Erythroblast (primary cell): ENCODE measurements around the gene CCDC136.
A peak's percentile ranks its signal among the peaks of the same experiment; 100 is the strongest.

Experiments used
- DNase-seq, 2 experiments: peaks; one replicate each; lab custom pipeline; 2025; lab: John Stamatoyannopoulos, UW
- GATA1 ChIP-seq: IDR thresholded peaks from 2 replicates; pipeline ENCODE4 v1.6.1; 2011; ENCODE audit warnings: low read depth, mild to moderate bottlenecking, control low read depth, low read length, moderate library complexity
- POLR2A ChIP-seq: IDR thresholded peaks from 2 replicates; pipeline ENCODE4 v1.6.1; 2011; ENCODE audit warnings: mild to moderate bottlenecking, low read length

Gene CCDC136

DNA sequence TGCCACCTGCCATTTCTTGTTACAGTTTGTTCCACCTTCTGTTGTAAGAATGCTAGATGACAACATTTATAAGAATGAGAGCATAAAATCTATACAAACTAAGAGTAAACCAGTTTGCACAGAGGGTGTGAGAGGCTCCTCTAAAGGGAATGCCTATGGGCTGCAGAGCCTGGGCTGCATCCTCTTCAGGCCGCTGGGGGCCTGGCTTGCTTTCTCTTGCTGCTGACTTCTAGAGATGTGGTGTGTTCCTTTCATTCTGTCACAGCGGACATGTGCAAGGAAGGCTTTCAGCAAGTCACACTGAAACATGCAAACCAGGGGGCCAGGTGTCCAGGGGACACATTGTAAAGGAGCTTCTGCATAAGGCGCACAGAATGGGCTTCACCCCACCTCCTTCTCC, 63.8 kb downstream of the CCDC136 start:
- TF ChIP-seq POLR2A (no peak), GATA1 (no peak)

DNA sequence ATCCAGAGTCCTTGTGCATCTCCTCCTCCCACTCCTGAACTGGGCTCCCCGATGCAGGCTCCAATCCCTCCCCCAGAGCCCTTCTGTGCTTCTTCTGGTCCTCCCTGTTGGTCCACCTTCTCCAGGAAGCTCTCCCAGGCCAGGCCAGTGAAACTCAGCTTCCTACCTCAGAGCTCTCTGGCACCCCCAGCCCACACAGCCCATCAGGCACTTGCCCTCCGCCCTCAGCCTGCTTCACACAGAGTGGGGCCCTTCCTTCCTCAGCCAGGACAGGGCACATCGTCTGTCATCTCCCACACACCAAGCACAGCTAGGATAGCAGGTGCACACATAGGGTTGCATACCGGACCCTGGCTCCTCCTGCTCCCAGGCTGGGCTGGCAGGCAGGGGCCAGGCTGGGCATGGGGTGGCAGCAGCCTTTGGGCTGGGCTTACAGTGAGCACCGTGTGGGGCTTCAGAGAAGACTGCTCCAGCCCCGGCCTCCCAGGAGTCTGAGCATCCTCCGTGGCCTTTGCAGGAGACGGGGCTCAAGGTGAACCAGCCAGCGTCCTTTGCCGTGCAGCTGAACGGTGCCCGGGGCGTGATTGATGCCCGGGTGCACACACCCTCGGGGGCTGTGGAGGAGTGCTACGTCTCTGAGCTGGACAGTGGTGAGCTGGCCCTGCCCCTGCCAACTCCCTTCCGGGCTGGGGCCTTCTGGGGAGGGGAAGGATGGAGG, 64.4 kb downstream of the CCDC136 start:
- TF ChIP-seq GATA1 (no peak), POLR2A (no peak)
- DNase-seq: no peak

More for the DNA sequence above, 63.8 kb downstream of the CCDC136 start:
- DNase-seq: no peak

DNA sequence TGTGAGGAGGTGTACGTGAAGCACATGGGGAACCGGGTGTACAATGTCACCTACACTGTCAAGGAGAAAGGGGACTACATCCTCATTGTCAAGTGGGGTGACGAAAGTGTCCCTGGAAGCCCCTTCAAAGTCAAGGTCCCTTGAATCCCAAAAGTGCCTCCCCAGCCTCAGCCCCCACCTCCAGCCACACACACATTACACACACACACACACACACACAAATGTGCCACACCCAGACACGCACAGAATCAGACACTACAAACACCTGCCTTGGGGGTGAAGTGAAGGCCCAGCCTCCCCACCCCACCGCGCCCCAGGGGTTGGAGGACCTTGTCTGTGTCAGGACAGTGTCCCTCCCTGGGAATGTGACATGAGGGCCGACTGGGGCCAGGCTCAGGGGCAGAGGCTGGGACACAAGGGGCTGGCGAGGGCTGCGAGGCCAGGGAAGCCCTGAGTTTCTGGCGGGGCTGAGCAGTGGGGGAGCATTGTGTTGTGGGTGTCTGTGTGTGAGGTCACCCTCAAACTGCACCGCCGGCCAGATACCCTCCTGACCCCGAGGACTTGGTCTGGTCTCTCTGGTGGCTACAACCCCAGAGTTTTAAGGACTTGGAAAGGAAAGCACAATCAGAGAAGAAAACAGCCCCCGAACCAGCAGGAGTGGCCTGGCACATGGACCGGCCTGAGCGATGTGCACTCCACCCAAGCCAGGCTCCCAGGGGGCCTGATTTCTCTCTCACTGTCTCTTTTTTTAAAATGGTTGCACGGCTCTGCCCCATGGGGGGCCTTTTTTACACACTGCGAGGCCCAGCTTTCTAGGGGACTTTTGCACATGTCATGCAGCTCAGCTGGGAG, 66.8 kb downstream of the CCDC136 start:
- no peak for DNase-seq
- TF ChIP-seq POLR2A (no peak), GATA1 (no peak)

DNA sequence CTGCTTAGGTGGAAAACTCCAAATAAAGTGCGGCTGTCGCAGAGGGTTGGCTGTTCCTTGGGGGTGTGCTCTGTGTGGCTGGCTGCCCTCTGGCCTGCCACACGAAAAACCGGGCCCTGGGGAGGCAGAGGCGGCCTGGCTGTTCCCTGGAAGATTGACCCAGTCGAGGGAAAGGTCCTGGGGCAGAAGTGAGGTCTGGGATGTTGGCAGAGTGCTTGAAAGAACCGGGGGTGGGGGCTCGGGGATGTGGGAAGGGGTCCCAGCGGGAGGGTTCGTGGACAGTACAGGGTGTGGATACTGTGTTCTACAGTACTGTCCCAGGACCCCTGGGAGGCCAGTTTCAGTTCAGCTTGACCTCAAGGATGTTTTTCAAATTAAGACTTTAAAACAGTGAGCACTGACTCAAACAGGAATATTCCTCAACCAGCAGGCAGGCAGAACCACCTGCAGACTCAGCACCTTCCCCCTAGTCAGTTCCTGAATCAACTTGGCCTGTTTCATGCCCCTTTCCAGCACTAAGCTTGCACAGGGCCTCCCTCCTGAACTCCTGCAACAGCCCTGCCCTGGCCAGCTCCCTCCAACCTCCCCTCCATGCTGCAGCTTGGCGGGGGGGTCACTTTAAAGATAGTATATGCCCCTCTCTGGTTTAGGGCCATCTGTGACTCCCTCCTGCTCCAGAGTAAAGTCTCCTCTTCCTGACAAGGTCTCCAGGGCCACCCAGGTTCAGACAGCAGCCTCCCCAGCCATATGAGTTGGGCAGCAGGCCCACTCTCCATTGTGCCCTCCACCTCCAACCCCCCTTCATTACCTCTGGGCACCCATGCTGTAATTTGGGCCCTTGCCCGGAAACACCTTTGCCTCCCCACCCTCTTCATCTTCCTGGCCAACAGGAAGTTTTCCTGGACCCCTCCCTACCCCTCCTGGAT, 67.7 kb downstream of the CCDC136 start:
- peak in 1 of 2 experiments; percentile 9 for DNase-seq
- TF ChIP-seq POLR2A (no peak), GATA1 (no peak)

DNA sequence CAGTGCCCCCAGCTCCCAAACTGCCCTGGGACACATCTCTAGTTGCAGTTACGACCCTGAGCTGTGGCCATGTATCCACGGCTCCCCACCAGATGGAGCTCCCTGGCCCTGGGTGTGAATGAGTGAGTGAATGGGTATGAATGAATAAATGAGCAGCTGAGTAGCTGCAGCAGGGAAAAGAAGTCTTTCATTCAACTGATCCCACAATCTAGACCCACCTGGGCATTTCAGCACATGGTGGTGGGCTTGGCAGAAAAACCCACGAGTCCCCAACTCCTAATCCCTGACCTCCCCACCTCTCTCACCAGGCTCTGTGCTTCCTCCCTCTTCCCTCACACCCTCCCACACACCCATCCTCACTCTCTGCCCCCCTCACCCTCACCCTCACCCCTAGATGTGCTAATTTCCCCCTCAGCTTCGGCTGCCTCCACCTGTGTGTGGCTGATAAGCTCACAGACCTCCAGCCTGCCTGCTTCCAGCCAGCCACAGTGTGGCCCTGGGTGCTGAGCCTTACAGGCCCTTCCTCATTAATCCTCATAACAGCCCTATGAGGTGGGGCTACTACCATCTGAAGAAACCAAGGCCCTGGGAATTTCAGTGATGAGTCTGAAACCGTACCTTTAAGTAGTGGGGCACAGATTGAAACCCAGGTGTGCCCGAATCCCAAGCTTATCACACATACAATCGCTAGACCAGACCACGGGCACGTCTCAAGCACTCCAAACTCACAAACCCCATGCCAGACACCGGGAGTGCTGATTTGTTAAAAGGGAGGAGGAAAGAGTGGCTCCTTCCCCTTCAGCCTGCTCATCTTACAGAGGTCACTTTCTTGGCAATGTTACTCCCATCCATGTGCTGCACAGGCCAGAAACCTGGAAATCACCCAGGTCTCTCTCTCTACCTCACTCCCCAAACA, 68.6 kb downstream of the CCDC136 start:
- DNase-seq: peak; percentile 57 to 80
- TF ChIP-seq POLR2A: no peak
- no peak for TF ChIP-seq GATA1

DNA sequence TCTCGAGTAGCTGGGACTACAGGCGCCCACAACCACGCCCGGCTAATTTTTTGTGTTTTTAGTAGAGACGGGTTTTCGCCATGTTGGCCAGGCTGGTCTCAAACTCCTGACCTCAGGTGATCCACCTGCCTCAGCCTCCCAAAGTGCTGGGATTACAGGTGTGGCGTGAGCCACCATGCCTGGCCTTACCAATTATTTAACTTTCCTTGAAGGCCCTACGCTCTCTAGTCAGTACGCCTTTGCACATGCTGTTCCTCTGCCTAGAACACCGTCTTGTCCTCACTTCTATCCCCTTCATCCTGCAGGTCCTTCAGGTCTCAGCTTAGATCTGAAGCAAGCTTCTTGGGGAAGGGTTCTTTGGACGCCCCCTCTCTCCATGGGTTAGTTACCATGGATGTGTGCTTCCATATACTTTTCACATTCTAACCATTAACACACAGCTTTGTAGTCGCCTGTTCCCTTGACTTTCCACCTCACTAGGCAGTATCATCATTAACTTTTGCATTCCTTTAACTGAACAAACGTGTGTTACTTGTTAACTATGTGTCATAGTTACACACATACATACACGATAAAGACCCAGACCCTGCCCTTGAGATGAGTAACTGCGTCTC, 70.3 kb downstream of the CCDC136 start:
- no peak for DNase-seq
- TF ChIP-seq POLR2A (no peak), GATA1 (no peak)

DNA sequence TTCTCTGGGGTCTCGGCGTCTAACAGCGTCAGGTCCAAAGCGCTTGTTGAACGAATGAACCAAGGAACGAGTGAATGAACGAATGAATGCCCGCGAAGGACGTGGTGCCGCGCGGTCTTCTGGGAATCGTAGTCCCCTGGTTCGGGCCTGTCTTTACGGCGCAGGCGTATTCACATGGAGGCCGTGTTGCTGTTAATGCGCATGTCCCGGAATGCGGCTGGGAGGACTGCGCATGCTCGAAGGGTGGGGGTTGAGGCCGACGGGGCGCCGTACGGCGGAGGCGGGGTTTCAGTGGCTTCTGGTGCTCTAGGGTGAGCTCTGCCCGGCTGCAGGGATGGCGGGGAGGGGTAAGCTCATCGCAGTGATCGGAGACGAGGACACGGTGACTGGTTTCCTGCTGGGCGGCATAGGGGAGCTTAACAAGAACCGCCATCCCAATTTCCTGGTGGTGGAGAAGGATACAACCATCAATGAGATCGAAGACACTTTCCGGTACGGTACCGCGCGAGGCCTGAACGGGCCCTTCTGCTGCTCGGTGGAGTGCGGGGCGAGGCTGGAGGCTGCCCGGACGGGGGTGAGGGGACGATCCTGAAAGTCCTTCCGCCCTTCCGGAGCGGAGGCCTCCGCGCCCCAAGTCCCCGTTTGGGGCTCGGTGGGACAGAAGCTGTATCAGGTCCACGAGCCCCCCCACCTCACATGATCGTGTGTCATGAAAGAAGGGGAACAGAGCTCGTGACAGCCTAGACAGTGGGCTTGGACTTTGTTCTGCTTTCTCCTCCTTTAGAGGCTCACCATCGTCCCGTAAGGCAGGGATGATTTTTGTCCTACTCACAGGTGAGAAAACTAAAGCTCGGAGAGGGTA, 71.0 kb downstream of the CCDC136 start, which contains the start of gene ATP6V1F:
ATP6V1F (plus strand) TSS at position 286 of the 862 bp plus-strand sequence; CDS start at position 335, 49 bp downstream.
- peak; percentile 98 to 99 for DNase-seq

DNA sequence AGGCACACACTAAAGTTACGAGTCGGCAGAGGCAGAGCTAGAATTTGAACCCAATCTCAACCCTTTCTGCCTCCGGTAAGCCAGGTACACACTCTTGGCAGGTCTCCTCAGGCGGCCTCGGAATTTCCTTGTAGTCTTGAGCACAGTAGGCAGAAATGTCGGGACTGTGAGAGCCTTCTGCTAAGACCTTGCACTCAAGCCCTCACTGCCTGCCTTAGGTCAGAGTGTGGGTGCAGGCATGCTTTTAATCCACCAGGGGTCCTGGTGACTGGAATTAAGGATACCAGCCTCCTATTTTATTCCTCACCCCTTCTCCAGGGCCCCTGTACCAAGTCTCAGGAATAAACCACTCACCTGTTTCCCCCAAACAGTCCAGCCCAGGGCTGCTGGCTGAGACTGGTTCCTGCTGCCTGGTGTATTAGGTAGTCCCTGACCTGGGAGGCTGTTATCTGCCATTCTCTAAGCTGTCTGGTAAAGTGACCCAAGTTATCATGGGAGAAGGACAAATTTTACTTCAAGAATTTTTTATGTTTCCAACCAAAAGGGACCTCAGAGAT, 71.7 kb downstream of the CCDC136 start:
- peak; percentile 76 to 77 for DNase-seq
- TF ChIP-seq GATA1 (no peak), POLR2A (no peak)

More for the DNA sequence above, 71.0 kb downstream of the CCDC136 start, which contains the start of gene ATP6V1F:
- TF ChIP-seq GATA1: no peak
- TF ChIP-seq POLR2A: peak; percentile 81

DNA sequence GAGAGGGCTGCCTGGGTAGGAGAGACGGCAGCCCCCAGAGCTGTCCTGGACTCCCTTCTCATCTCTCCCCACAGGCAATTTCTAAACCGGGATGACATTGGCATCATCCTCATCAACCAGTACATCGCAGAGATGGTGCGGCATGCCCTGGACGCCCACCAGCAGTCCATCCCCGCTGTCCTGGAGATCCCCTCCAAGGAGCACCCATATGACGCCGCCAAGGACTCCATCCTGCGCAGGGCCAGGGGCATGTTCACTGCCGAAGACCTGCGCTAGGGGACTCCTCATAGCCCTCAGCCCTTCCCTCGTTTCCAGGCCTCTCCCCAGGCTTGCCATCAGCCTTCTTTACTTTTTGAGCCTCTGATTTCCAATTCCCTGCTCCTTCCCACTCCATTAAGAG, 73.5 kb downstream of the CCDC136 start:
- TF ChIP-seq POLR2A: no peak
- no peak for TF ChIP-seq GATA1

DNA sequence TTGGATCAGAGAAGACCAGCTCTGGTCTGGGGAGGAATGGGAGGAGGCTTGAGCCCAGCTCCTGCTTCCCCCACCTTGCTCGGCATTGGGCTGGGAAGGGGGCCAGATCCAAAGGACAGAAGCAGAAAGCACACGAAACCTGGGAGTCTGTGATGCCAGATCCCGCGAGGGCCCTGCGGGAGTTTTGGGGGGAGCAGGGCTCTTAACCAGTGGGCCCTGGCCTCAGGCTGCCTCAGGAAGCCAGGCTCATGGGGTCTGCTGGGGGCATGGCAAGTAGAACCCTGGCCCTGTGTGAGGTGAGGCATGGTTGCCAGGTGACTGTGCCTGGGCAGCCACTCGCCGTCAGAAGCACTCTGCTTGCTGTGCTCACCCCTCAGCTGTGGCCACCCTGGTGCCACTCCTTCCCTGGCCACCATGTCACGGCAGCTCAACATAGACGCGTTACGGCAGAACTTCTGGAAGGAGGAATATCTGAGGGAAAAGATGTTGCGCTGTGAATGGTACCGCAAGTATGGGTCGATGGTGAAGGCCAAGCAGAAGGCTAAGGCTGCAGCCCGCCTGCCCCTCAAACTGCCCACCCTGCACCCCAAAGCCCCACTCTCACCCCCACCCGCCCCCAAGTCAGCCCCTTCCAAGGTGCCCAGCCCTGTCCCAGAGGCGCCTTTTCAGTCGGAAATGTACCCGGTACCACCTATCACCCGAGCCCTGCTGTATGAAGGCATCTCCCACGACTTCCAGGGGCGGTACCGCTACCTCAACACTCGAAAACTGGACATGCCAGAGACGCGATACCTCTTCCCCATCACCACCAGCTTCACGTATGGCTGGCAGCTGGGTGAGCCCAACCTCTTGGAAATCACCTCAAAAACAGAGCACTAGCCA, 74.5 kb downstream of the CCDC136 start:
- no peak for DNase-seq
- TF ChIP-seq POLR2A: no peak
- TF ChIP-seq GATA1: no peak

More for the DNA sequence above, 73.5 kb downstream of the CCDC136 start:
- no peak for DNase-seq
